ENCODE results near the gene AOC2.
"Not testable (repeated sequence)": the region's sequence is repeated elsewhere in the genome, so short reads cannot be mapped to it uniquely, and the experiment has no call there.

Gene AOC2

GRCh38 chr17:42883802-42884558, 39.6 kb downstream of the AOC2 start:
- H3K9me3 ChIP-seq: no peaks in the 10 kb centered on the region
- peaks cover 54 to 57% of the 10 kb centered on the region in 2 experiments for H3K4me1 ChIP-seq (ENCODE audit: control insufficient read depth in 1 of 2, insufficient read depth in 1 of 2, low read depth in 1 of 2, low read length in 1 of 2)
- peak overlapping the region; percentile 88 for H3K27ac ChIP-seq
- H3K36me3 ChIP-seq: peaks cover 33% of the 10 kb centered on the region
- no peak overlapping the region for H3K4me3 ChIP-seq (ENCODE audit: low read depth in 1 of 2, low read length in 1 of 2)
- TF ChIP-seq, protein P1, sequence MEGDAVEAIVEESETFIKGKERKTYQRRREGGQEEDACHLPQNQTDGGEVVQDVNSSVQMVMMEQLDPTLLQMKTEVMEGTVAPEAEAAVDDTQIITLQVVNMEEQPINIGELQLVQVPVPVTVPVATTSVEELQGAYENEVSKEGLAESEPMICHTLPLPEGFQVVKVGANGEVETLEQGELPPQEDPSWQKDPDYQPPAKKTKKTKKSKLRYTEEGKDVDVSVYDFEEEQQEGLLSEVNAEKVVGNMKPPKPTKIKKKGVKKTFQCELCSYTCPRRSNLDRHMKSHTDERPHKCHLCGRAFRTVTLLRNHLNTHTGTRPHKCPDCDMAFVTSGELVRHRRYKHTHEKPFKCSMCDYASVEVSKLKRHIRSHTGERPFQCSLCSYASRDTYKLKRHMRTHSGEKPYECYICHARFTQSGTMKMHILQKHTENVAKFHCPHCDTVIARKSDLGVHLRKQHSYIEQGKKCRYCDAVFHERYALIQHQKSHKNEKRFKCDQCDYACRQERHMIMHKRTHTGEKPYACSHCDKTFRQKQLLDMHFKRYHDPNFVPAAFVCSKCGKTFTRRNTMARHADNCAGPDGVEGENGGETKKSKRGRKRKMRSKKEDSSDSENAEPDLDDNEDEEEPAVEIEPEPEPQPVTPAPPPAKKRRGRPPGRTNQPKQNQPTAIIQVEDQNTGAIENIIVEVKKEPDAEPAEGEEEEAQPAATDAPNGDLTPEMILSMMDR (IDR thresholded peaks at IDR 0.05): no peak
- no peaks in the 10 kb centered on the region for H3K27me3 ChIP-seq

DNA sequence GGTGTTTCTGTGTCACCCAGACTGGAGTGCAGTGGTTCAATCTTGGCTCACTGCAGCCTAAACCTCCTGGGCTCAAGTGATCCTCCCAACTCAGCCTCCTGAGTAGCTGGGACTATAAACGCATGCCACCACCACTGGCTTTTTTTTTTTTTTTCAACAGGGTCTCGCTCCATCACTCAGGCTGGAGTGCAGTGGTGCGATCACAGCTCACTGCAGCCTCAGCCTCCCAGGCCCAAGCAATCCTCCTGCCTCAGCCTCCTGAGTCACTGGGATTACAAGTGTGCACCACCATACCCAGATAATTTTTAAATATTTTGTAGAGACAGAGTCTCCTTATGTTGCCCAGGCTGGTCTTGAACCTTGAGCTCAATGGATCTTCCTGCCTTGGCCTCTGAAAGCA, 41.4 kb downstream of the AOC2 start:
- Histone ChIP-seq H3K27ac (peak overlapping the region; percentile 88), H3K4me1 (ENCODE audit: control insufficient read depth in 1 of 2, insufficient read depth in 1 of 2, low read depth in 1 of 2, low read length in 1 of 2) (peaks cover 64 to 68% of the 10 kb centered on the region in 2 experiments), H3K36me3 (peaks cover 18% of the 10 kb centered on the region), H3K4me3 (ENCODE audit: low read depth in 1 of 2, low read length in 1 of 2) (peak overlapping the region; percentile 53 to 60)
- H3K9me3 ChIP-seq, H3K27me3 ChIP-seq: not testable (repeated sequence)

GRCh38 chr17:42886283-42887176, 42.1 kb downstream of the AOC2 start:
- Histone ChIP-seq H3K27me3 (no peaks in the 10 kb centered on the region), H3K9me3 (no peaks in the 10 kb centered on the region), H3K4me1 (ENCODE audit: control insufficient read depth in 1 of 2, insufficient read depth in 1 of 2, low read depth in 1 of 2, low read length in 1 of 2) (peaks cover 66 to 72% of the 10 kb centered on the region in 2 experiments), H3K27ac (peak overlapping the region; percentile 88), H3K4me3 (ENCODE audit: low read depth in 1 of 2, low read length in 1 of 2) (peak overlapping the region; percentile 53 to 60), H3K36me3 (peaks cover 10% of the 10 kb centered on the region)
- TF ChIP-seq, protein P1 (IDR thresholded peaks at IDR 0.05): no peak

DNA sequence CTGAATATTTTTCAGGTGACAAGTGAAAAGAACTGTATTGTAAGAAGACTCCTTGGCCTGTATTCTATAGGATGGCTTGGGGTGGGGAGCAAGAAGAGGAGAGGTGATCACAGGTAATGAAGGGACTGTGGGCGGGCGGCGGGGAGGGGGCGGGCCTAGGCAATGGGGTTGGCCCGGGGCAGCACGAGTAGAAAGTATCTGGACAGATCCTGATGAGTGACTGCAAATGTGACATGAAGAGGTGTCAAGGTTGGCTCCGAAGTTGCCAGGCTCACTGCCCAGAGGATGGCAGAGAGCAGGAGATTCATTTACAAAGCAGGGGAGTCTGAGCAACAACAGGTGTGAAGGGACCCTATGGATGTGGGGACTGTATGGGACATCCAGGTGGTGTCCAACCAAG, 45.4 kb downstream of the AOC2 start:
- Histone ChIP-seq H3K36me3 (no peaks in the 10 kb centered on the region), H3K9me3 (no peaks in the 10 kb centered on the region), H3K4me3 (ENCODE audit: low read depth in 1 of 2, low read length in 1 of 2) (no peak overlapping the region), H3K27me3 (no peaks in the 10 kb centered on the region), H3K4me1 (ENCODE audit: control insufficient read depth in 1 of 2, insufficient read depth in 1 of 2, low read depth in 1 of 2, low read length in 1 of 2) (peaks cover 84 to 90% of the 10 kb centered on the region in 2 experiments), H3K27ac (peak overlapping the region; percentile 53)
- TF ChIP-seq, protein P1 (IDR thresholded peaks at IDR 0.05): no peak

- no peaks in the 10 kb centered on the region for H3K27me3 ChIP-seq
- peaks cover 74 to 83% of the 10 kb centered on the region in 2 experiments for H3K4me1 ChIP-seq (ENCODE audit: control insufficient read depth in 1 of 2, insufficient read depth in 1 of 2, low read depth in 1 of 2, low read length in 1 of 2)
- H3K4me3 ChIP-seq (ENCODE audit: low read depth in 1 of 2, low read length in 1 of 2): no peak overlapping the region
- TF ChIP-seq, protein P1 (IDR thresholded peaks at IDR 0.05): no peak
- peak overlapping the region; percentile 87 for H3K27ac ChIP-seq
- H3K36me3 ChIP-seq: no peaks in the 10 kb centered on the region
- no peaks in the 10 kb centered on the region for H3K9me3 ChIP-seq
Measured at GRCh38 chr17:42891539-42892152, 47.3 kb downstream of the AOC2 start.
